B cell (primary cell): ENCODE measurements around the gene GALNT18. TPM values are rescaled to one million over a fixed set of nuclear protein-coding genes. Genes with fewer than 3 reads are reported as not detected.

ENCODE experiments used
- ATAC-seq: fragments of 200-7000 bp; cut with Tn5 transposase; one replicate; pipeline ENCODE4 v1.10.0; 2021; ENCODE audit warnings: low read depth, mild to moderate bottlenecking, moderate number of reproducible peaks, moderate library complexity
- CTCF ChIA-PET: fragments of 350-600 bp; sonication (Branson Sonifier 250); formaldehyde crosslinking; loops from one replicate; lab custom pipeline; 2021; ENCODE audit warnings: antibody characterized with exemption, inconsistent platforms; lab: Charles Lee
- POLR2A ChIA-PET: fragments of 350-600 bp; sonication (Branson Sonifier 250); formaldehyde crosslinking; loops from one replicate; lab custom pipeline; 2021; ENCODE audit warnings: antibody characterized with exemption; lab: Charles Lee
- DNase-seq: peaks from one replicate; pipeline ENCODE4 v3.0.0; 2013
- H2AFZ ChIP-seq: 2 replicates; pipeline ENCODE4 v1.6.1; 2012; ENCODE audit warnings: mild to moderate bottlenecking, low read depth, low read length; ENCODE audit not compliant: insufficient read depth, poor library complexity, severe bottlenecking
- H3K27ac ChIP-seq, 2 donors: 1 replicate in 1 of 2; 2 replicates in 1 of 2; pipeline ENCODE4 v1.5.1; 2012 to 2013; ENCODE audit warnings: low read length in 2 of 2, mild to moderate bottlenecking in 2 of 2, moderate library complexity in 1 of 2
- H3K27me3 ChIP-seq, 4 experiments: fragments of 200-600 bp in 1 of 4; sonication (generic) in 1 of 4; replicated peaks in 1 of 4; 1 replicate in 2 of 4; 2 replicates in 2 of 4; pipeline versions ENCODE4 v1.6.1 to v1.7.0; 2013 to 2016; ENCODE audit warnings: low read length in 3 of 4, mild to moderate bottlenecking in 2 of 4, mixed read lengths in 1 of 4, moderate library complexity in 1 of 4; ENCODE audit not compliant: insufficient read depth in 4 of 4, control insufficient read depth in 3 of 4; ENCODE audit errors: control extremely low read depth in 1 of 4
- H3K36me3 ChIP-seq, 2 experiments: replicated peaks in 1 of 2; 1 replicate in 1 of 2; 2 replicates in 1 of 2; pipeline versions ENCODE4 v1.6.1 to v1.7.1; 2013; ENCODE audit warnings: low read length in 1 of 2; ENCODE audit not compliant: insufficient read depth in 2 of 2, control insufficient read depth in 1 of 2; ENCODE audit errors: control extremely low read depth in 1 of 2, extremely low read depth in 1 of 2
- H3K4me1 ChIP-seq, 2 donors: fragments of 200-600 bp in 1 of 2; sonication (generic) in 1 of 2; 1 replicate in 1 of 2; 2 replicates in 1 of 2; pipeline versions ENCODE4 v1.5.1 to v1.6.1; 2013 to 2017; ENCODE audit warnings: low read length in 2 of 2; ENCODE audit not compliant: control insufficient read depth in 2 of 2, insufficient read depth in 2 of 2
- H3K4me2 ChIP-seq: replicated peaks from 2 replicates; pipeline ENCODE3; 2012; ENCODE audit warnings: mild to moderate bottlenecking, low read depth, low read length; ENCODE audit not compliant: poor library complexity, severe bottlenecking
- H3K4me3 ChIP-seq, 5 experiments: fragments of 200-600 bp in 1 of 5; sonication (generic) in 1 of 5; 1 replicate in 3 of 5; 2 replicates in 2 of 5; pipeline versions ENCODE4 v1.5.1 to v1.7.0; 2011 to 2016; ENCODE audit warnings: low read length in 4 of 5, mild to moderate bottlenecking in 4 of 5, low read depth in 2 of 5, control low read depth in 1 of 5, moderate library complexity in 1 of 5; ENCODE audit not compliant: insufficient read depth in 1 of 5; ENCODE audit errors: control extremely low read depth in 1 of 5, extremely low read depth in 1 of 5
- H3K79me2 ChIP-seq: fragments of 200-600 bp; sonication (generic); one replicate; pipeline ENCODE4 v1.6.0; 2016; ENCODE audit warnings: low read length; ENCODE audit not compliant: control insufficient read depth, insufficient read depth
- H3K9ac ChIP-seq: fragments of 200-600 bp; sonication (generic); 2 replicates; pipeline ENCODE4 v1.6.1; 2017; ENCODE audit warnings: mild to moderate bottlenecking, low read length, moderate library complexity
- H3K9me3 ChIP-seq, 3 donors: one replicate each; pipeline versions ENCODE4 v1.6.1 to v1.7.1; 2013; ENCODE audit warnings: low read length in 2 of 3; ENCODE audit not compliant: control insufficient read depth in 2 of 3, insufficient read depth in 1 of 3; ENCODE audit errors: control extremely low read depth in 1 of 3
- H4K20me1 ChIP-seq: 2 replicates; pipeline ENCODE4 v1.6.0; 2012; ENCODE audit warnings: mild to moderate bottlenecking, low read length; ENCODE audit not compliant: insufficient read depth, control insufficient read depth, poor library complexity, severe bottlenecking
- H3K27ac Mint-ChIP-seq: one replicate; pipeline ENCODE4 v1.8.0; 2021; ENCODE audit warnings: mixed read lengths
- H3K27me3 Mint-ChIP-seq: one replicate; pipeline ENCODE4 v1.8.0; 2021; ENCODE audit warnings: mixed read lengths
- H3K4me1 Mint-ChIP-seq: one replicate; pipeline ENCODE4 v1.8.0; 2021; ENCODE audit warnings: mixed read lengths
- H3K4me3 Mint-ChIP-seq: one replicate; pipeline ENCODE4 v1.8.0; 2021; ENCODE audit warnings: mixed read lengths
- H3K9me3 Mint-ChIP-seq: one replicate; pipeline ENCODE4 v1.8.0; 2022; ENCODE audit warnings: mixed read lengths; ENCODE audit not compliant: insufficient read depth
- EZH2 ChIP-seq: IDR thresholded peaks from 2 replicates; pipeline ENCODE4 v1.6.1; 2012; ENCODE audit warnings: borderline replicate concordance, low read depth, mild to moderate bottlenecking, moderate library complexity, low read length; ENCODE audit not compliant: insufficient read depth, poor library complexity, severe bottlenecking
- WGBS: methylation state at CpG from one replicate; pipeline ENCODE4 v1.1.5; 2013; ENCODE audit warnings: missing lambda C conversion rate; ENCODE audit not compliant: insufficient coverage; 5-methylcytosine and 5-hydroxymethylcytosine counted together
- intact Hi-C: fragments of 100-400 bp; cut with micrococcal nuclease; formaldehyde crosslinking; loops from one replicate; pipeline ENCODE4 v1.10.0; 2022
- polyA plus RNA-seq: library from polyadenylated mRNA; depleted of rRNA; stranded (reverse); fragments of >200 nt; gene quantifications from 2 replicates; pipeline ENCODE4 v1.2.3, GENCODE V29; 2012
- total RNA-seq, 2 donors: library from RNA; stranded (reverse); fragments of 120-200 nt in 1 of 2; gene quantifications; 1 replicate in 1 of 2; 2 replicates in 1 of 2; pipeline versions ENCODE4 v1.2.3 to v1.2.4, GENCODE V29; 2013 to 2022
- TF ChIP-seq, protein P1 (sequence below): fragments of 200-600 bp; IDR thresholded peaks from one replicate; pipeline ENCODE4 v1.8.0; 2022; ENCODE audit warnings: antibody characterized with exemption, mild to moderate bottlenecking

Gene GALNT18
- total and polyA plus RNA-seq, 2 donors (not counting 1 experiment from before 2014, with no cell fraction given) = not detected

DNA sequence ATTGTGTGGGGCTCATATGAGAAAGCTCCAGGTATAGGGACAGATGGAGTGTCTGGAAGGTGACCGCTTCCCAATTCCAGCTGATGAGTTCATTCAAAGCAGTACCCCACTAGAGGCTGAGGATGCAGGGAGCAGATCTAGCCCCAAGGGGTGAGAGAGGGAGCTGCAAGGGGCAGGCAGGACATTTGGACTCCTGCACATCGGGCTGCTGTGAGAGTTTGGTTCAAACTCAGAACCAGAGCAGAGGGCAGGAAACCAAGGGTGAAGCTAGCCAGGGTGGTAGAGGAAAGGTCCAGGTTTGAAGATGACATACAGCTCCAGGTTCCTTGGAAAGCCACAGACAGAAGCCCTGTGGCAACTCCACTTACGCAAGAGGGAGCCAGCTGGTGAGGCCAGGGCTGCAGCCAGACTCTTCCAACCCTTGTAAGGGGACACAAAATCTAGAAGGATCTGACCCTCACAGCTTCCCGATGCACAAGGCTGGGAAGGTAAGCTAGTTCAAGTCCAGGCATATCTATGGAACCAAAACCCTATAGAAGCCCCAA, 270.7 kb downstream of the GALNT18 start:
- CTCF ChIA-PET = no interaction called here
- H3K4me3 Mint-ChIP-seq = no peak overlapping the region

DNA sequence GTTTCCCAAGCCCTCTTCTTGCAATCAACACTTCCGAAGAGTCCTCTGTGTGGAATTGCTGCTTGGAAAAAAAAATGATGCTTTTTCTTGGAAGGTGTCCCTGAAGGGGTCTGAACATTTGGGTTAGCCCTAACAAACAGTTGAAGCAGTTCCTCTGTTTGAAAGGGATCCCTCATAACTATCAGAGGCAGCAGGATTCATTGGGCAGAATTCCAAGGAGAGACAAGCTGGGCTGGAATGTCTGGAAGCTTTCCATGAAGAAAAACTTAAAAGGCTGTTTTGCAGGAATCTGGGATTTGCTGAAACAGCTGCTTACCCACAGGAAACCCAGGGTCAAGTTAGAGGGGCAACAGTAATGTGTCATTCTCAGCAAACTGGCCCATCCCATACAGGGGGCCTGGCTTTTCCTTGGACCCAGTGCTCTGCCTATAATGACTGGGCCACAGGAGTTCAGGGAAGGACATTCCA, 271.9 kb downstream of the GALNT18 start:
- Histone ChIP-seq H3K9ac (no peak overlapping the region), H3K4me2 (no peak overlapping the region), H3K4me1 (no peaks in the 10 kb centered on the region), H3K4me3 (no peak overlapping the region), H3K27ac (no peak overlapping the region), H3K79me2 (no peaks in the 10 kb centered on the region), H3K9me3 (no peaks in the 10 kb centered on the region), H4K20me1 (no peaks in the 10 kb centered on the region), H3K27me3 (no peaks in the 10 kb centered on the region), H3K36me3 (no peaks in the 10 kb centered on the region), H2AFZ (no peak overlapping the region)
- ATAC-seq (no peak), DNase-seq (no peak)
- no CpG with 5 or more reads among the region's 1 CpG for WGBS
- ChIA-PET POLR2A (no interaction called here), CTCF (no interaction called here)
- TF ChIP-seq, protein P1, sequence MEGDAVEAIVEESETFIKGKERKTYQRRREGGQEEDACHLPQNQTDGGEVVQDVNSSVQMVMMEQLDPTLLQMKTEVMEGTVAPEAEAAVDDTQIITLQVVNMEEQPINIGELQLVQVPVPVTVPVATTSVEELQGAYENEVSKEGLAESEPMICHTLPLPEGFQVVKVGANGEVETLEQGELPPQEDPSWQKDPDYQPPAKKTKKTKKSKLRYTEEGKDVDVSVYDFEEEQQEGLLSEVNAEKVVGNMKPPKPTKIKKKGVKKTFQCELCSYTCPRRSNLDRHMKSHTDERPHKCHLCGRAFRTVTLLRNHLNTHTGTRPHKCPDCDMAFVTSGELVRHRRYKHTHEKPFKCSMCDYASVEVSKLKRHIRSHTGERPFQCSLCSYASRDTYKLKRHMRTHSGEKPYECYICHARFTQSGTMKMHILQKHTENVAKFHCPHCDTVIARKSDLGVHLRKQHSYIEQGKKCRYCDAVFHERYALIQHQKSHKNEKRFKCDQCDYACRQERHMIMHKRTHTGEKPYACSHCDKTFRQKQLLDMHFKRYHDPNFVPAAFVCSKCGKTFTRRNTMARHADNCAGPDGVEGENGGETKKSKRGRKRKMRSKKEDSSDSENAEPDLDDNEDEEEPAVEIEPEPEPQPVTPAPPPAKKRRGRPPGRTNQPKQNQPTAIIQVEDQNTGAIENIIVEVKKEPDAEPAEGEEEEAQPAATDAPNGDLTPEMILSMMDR = no peak
- no peak for TF ChIP-seq EZH2
- Mint-ChIP-seq H3K27me3 (peaks cover 4% of the 10 kb centered on the region), H3K4me3 (no peak overlapping the region), H3K27ac (no peak overlapping the region), H3K9me3 (no peaks in the 10 kb centered on the region), H3K4me1 (no peaks in the 10 kb centered on the region)
- intact Hi-C loops = no loop called here

More for the DNA sequence above, 270.7 kb downstream of the GALNT18 start:
- Histone ChIP-seq H3K4me3 (no peak overlapping the region), H3K4me2 (no peak overlapping the region), H3K27ac (no peak overlapping the region), H3K9ac (no peak overlapping the region), H3K79me2 (no peaks in the 10 kb centered on the region), H4K20me1 (no peaks in the 10 kb centered on the region), H3K36me3 (no peaks in the 10 kb centered on the region), H3K27me3 (peaks cover 0 to 3% (median 0%) of the 10 kb centered on the region in 4 experiments), H2AFZ (no peak overlapping the region), H3K4me1 (no peaks in the 10 kb centered on the region), H3K9me3 (no peaks in the 10 kb centered on the region)
- no peak overlapping the region for H3K27ac Mint-ChIP-seq
- TF ChIP-seq, protein P1 = no peak
- TF ChIP-seq EZH2 = no peak
- intact Hi-C loops = no loop called here
- DNase-seq = no peak
- WGBS = 94% methylated on average over 4 of the region's 4 CpGs
- peaks cover 6% of the 10 kb centered on the region for H3K27me3 Mint-ChIP-seq
- no peaks in the 10 kb centered on the region for H3K9me3 Mint-ChIP-seq
- no peak for ATAC-seq
- H3K4me1 Mint-ChIP-seq = no peaks in the 10 kb centered on the region
- POLR2A ChIA-PET = no interaction called here
